Femur (tissue), 1 donor: Measurements from ENCODE around the gene LRRC3C.
A peak's percentile ranks its signal among the peaks of the same experiment; 100 is the strongest.

ENCODE experiments used
- DNase-seq: peaks from one replicate; pipeline ENCODE4 v3.0.0-alpha.2; 2017

LRRC3C gene

DNA sequence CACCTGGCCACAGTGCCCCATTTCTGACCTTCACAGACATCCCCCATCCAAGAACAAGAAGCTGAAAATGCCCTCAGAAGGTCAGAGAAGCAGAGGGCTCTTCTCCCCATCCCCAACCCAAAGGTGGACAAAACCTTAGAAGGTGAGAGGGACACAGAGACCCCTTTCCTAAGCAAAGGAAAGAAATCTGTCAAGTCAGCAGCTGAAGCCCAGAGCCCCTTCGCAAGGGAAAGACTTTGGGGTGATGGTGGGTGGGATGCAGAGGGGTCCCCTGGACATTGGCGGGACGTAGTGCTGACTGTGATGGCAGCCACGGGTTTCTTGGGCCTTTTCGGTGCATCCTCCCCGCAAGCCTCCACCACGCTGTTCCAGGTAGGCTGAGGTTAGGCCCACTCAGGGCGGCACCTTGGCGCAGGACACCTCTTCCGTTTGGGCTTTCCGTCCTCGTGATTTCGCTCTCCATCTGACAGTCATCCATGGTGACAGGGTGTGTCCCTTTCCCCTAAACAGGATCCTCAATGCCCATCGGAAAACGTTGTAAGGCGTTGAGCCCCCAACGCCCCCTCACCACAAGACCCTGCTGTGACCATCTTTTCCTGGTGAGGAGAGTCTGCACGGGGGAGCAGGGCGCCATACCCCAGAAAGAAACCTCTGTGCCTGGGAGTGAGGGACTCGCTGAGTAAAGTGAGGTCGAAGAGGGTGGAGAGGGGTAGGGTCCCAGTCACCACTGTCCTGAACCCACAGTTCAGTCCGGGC, 24.6 kb downstream of the LRRC3C start:
- DNase-seq, result no peak

DNA sequence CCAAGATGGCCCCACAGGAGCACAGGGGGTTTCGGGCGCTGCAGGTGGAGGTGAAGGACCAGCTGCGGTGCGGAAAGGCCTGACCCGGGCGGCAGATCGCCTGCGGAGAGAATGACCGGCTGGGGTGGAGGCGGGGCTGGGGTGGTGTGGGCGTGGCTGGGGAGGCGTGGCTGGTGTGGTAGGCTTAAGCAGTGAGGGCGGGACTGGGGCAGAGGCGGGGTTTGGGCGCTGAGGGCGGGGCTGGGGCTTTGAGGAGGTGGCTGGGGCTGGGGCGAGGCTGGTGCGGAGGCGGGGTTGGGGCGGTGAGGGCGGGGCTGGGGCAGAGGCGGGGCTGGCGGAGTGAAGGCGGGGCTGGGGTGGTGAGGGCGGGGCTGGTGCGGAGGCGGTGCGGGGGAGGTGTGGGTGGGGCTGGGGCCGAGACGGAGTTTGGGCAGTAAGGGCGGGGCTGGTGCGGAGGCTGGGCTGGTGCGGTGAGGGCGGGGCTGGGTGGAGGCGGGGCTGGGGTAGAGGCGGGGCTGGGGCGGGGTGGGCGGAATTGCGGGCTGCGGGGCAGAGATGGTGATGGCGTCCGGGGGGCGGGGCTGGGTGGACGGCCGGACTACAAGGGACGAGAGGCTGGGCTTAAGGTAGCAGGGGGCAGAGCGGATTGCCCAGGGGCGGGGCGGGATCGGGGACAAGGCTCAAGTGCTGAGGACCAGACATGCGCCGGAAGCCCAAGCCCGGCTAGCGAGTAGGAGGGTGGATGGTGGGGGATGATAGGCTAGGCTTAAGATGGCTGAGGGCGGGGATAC, 25.3 kb downstream of the LRRC3C start:
- peak; percentile 98 for DNase-seq

DNA sequence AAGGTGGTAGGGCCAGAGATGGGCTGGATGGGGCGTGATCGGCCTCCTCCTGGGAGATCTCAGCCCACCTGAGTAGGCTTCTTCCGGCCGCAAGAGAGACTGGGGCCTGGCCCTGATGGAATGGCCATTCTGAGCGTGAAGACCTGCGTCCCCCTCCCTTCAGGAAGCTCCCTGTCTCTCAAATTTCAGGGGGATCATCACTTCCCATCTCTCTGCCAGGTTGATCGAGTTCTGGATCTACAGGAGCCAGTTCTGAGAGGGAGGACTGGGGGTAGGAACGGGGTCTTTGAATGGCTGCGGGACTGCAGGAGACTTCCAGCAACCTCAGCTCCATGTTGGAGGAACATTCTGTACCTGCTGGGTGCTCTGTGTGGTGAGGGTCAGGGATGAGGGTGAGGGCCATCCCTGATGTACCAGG, 25.9 kb downstream of the LRRC3C start:
- no peak for DNase-seq

DNA sequence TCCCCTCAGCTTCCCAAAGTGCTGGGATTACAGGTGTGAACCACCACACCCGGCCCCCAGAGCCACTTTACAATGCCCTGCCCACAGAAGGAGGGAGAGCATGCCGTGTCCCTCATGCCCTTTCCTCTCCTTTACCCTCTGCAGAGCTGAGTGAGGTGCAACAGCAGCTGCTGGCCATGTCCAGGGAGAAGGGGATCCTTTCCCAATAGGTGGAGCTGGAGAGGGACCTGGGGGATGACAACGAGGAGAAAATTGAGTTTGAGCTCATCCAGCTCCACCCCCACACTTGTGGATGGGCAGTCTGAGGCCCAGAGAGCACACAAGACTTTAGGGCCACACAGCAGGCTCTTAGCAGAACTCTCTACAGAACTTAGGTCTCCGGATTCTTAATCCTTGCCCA, 27.3 kb downstream of the LRRC3C start:
- no peak for DNase-seq

DNA sequence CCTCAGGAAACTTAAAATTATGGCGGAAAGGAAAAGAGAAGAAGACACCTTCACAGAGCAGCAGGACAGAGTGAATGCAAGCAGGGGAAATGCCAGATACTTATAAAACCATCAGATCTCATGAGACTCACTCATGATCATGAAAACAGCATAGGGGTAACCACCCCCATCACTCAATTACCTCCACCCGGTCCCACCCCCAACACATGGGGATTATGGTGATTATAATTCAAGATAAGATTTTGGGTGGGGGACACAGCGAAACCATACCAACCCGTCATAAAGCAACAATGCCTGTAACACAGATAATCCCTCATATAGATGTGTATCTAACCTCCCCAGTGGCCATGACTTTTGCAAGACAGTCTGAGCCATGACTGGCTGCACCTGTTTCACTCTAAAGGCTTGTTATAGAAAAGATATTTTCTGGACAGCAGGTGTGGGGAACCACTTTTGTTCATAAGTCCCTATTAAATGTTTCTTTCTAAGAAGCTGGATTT, 28.2 kb downstream of the LRRC3C start:
- DNase-seq, result no peak

DNA sequence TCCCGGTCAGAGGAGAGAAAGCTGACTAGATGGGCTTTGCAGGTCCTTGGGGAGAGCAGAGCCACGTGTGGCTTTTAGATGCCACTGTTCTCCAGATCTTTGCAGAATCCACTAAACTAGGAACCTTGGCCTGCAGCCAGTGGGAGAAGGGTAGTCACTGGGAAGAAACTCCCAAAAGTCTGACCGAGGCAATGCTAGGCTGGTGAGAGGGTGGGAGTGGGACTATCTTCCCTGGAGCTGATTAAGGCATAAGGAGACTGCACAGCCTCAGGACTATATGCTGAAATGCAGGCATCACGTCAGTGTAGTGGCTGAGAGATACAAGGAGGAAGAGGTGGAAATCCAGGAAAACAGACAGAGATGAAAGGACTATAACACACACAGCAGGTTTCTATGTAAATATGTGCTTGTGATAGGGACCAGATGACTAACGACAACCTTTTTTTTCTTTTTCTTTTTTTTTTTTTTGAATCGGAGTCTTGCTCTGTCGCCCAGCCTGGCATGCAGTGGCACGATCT, 33.1 kb downstream of the LRRC3C start:
- no peak for DNase-seq

DNA sequence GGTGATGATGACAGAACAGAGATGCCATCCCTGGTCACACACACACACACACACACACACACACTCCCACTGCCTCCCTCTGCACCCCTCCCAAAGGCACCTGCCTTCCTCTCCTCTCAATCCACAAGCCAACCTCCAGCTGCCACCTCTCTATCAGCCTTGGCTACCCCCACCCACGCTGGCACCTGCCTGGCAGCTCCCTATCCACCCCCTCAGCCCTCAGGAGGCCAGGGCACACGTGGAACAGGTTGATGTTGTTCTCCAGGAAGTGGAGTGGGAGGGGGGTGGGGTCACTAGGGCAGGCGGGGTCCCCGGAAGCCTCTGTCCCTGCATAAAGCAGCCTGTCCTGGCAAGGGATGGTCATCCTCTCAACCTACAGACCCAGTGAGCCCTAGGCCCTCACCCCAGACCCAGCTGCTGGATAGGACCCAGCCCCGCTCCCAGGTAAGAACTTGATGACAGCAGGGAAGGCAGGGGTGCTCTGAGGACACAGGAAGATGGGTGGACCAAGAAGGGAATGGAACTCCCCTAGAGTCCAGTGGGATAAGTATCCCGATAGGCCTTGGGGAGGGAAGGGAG, 35.2 kb downstream of the LRRC3C start, which contains the start of gene GSDMA:
Gene GSDMA, plus strand, starts transcription at position 363 of the 579 bp plus-strand sequence. CDS start 2,684 bp downstream, outside the sequence.
- no peak for DNase-seq

DNA sequence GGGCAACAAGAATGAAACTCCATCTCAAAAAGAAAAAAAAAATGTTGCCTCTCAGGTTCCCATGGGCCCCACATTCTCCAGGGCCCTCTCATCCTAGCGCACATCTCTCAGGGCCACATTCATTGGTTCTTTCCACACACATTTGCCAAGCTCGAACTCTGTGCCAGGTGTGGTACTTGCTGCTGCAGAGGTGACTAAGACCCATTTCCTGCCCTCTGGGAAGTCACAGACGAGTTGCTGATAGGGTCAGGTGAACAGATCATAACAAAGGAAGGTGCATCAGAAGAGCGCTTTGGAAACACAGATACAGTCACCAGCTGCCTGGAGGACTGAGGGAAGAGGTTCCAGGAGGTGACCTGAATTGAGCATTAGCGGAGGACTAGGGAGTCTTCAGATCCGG, 36.3 kb downstream of the LRRC3C start:
- no peak for DNase-seq

DNA sequence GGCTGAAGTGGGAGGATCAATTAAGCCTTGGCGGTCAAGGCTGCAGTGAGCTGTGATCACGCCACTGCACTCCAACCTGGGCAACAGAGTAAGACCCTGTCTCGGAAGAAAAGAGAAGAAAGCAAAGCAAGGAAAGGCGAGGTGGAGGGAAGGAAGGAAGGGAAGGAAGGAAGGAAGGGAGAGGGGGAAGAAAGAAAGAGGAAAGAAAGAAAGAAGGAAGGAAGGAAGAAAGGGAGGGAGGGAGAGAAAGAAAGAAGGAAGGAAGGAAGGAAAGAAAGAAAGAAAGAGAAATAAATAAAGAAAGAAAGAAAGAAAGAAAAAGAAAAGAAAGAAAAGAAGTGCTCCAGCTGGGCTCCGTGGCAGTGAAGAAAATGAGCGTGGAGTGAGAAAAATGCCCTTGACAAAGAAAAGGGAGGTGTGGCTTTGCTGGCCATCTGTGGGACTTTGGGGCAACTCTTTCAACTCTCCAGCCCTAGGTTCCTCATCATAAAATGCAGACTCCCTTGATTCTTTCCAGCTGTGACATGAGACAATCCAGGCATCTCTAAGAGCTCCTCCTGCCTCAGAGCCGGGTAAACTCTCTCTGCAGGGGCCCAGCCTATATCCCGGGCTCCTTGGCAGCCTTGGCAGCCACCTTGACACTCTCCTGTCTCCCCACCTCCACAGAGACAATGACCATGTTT, 37.6 kb downstream of the LRRC3C start:
- DNase-seq, result no peak

DNA sequence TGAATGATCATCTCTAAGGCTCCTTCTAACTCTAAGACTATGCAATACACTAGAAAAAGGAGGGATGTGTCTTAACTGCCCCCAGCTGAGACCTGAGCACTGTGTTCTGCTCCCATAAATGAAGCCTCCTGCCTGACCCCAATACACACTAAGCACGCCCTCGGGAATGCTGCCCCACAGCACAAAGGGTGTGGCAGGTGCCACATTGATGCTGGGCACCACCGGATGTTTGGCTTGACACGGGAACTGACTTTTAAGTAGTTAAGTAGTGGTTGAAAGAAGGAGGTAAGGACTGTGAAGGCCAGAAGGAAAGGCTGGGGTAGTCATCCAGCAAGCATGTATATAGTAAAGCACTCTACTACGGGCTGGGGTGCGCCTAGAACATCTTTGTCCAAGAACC, 39.2 kb downstream of the LRRC3C start:
- no peak for DNase-seq

DNA sequence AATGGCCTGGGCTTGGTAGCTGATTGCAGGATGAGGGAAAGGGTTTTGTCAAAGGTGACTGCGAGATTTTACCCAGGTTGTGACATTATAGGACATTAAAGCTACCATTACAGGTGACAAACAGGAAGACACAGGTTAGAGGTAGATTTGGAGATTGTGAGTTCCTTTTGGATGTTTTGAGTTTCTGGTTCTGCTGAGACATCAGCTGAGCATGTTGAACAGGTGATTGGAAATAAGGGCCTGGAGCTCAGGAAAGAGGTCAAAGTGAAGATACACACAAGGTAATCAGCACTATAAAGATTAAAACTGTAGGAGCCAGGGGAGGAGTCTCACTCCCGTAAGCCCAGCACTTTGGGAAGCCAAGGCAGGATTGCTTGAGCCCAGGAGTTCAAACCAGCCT, 41.2 kb downstream of the LRRC3C start:
- DNase-seq, result no peak

DNA sequence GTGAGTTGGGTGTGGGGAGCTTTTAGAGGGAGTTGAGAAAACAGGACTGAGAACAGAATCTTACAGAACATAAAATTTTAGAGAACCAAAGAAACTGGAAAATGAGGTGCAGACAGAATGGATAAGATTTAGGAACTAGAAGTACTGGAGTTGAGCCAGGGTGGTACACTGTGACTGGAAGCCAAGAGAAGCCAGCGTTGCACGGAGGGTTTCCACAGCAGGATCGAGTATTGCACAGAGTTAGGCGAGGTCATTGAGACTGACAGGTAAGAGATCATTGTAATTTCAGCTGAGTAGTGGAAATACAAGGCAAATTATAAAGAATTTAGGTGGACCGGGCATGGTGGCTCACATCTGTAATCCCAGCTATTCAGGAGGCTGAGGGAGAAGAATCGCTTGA, 41.8 kb downstream of the LRRC3C start:
- DNase-seq, result no peak

DNA sequence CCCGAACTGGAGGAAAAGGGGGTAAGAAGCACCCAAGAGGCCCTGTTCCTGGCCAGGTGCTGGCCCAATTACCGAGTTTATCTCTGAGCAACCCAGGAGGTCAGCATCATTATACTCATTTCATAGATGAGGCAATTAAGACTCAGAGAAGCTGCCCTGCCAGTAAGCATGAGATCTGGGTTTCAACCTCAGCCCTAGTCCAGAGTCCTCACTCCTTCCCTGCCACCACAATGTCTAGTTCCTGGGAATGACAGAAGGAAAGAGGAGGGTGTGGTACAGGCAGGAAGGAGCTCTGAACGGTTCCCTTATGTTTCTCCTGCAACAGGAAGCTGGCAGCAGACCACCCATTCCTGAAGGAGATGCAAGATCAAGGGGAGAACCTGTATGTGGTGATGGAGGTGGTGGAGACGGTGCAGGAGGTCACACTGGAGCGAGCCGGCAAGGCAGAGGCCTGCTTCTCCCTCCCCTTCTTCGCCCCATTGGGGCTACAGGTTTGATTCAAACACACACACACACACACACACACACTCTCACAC, 42.7 kb downstream of the LRRC3C start:
- no peak for DNase-seq

DNA sequence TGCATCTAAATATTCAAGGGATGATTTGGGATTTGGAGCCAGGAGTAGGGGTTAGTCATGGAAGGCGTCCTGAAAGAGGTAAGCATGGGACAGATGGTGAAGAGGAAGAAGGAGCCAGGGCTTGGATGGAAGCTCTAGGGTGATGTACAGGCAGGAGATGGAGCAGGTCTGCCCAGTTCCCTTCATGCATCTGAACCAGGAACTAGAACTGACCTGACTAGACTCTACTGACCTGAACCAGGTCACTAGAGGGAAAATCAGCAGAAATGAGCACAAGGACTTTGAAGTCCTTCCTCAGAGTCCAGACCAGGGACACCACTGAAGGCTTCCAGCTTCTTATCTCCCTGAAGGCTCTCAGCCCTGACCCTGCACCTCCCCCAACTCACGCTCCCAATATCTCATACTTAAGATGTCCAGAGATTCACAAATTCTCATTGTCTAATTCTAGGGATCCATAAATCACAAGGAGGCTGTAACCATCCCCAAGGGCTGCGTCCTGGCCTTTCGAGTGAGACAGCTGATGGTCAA, 43.6 kb downstream of the LRRC3C start:
- no peak for DNase-seq

DNA sequence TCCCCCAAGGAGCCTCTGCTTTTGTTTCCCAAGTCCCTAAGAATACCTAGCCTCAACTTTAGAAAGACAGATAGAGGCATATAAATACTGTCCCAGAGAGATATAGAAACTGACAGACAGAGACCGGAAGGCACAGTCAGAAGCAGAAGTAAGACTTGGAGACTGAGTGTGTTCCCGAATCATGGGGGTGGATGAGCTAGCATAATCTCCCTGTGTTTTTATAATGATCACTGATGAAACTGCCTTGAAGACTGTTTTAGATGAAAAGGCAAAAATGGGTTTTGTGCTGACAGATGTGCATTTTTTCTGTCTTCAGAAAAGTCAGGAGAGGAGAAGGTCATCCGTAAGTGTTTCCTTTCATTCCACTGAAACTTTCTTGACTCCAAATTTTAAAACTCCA, 44.7 kb downstream of the LRRC3C start:
- DNase-seq, result no peak

DNA sequence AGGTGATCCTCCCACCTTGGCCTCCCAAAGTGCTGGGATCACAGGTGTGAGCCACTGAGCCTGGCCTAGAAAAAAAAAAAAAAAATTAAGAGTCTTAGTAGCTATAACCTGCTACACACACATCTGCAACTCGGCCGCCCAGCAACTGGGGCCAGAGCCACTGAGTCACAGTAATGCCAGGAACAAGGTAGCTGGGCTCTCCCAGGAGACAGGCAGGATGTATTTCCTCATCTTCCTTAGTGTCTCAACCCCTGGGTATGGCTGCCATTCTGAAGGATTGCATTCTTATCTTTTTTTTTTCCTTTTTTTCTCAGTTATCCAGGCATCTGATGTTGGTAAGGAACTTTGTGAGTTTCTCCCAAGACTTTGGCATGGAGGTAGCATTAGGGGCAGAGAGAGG, 46.0 kb downstream of the LRRC3C start:
- no peak for DNase-seq

DNA sequence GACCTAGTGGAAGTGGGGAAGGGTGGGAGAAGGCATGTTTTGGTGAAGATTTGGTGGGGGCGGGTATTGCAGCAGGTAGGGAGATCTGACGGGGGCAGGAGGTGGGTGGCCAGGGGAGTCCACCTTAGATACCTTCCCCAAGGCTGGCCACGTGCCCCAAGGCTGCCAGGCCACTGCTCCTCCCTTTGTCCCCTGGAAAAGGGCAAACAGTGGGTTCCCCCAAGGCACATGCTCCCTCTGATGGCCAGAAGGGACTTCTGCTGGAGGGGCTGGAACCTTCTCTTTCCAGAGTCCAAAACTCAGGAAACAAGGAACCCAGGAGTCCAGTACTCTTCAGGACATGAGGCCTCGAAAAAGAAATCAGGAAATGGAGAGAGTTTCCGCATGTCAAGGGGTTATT, 46.9 kb downstream of the LRRC3C start:
- DNase-seq, result no peak

DNA sequence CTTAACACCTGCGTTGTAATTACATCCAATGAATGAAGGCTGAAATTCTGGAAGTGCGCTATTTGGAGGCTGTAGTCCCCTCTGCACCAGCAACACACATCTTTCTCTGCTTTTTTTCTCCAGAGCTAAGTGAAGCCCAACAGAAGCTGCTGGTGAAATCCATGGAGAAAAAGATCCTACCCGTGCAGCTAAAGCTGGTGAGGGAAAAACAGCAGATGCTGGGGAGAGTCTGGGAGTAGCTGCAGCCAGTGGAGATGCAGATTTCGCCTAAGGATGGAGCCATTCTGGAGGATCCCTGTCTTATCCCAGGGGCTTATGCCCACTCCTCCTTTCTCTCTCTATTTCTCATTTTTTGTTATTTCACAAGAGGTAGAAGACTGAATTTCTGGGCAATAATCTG, 48.3 kb downstream of the LRRC3C start:
- DNase-seq, result no peak

DNA sequence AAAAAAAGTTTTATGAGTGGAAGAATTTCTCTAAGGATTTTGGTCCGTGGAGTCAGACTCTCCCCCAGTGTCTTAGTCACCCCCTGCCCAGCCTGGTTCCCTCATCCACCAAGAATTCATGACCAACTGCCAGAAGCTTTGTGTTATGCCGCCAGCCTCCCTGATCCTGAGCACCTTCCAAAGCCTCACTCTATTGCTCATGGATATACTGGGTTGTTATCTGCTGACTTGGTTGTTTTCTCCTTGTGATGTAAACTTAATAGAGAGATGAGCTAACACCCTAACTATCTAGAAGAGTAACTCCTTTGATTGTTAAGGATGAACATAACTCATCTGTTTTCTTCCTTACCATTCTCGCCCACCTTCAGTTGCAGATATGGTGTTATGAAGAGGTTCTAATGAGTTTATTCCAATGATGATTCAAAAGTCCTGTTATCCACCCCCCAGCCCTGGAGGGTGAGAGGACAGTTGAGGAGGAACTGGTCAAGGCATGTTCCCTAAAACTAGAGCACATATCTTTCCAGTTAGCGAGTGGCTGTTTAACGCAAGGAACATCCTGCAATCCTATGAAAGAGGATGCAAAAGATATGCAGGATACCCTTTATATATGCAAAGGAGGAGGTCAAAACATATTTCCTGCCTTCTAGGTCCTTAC, 51.6 kb downstream of the LRRC3C start:
- no peak for DNase-seq

DNA sequence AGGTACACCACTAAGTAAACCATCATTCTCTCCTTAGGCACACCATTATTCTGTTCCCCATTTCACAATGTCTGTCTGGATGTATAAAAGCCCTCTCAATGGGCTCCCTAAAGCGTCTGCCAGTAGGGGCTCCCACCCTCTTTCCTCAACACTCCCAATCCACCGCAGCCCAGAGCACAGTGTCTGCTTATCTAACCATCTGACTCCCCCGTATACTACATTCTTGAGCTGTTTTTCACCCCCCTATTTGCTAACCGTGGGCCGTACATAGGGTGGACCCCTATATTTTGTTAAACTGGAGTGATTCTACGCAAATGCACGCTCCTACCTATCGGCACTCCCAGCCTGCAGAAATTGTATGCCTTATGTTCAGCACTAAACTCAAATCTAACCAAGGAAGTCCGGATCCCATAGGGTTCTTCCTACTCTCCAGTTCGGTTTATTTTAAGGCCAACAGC, 52.4 kb downstream of the LRRC3C start:
- DNase-seq, result no peak

DNA sequence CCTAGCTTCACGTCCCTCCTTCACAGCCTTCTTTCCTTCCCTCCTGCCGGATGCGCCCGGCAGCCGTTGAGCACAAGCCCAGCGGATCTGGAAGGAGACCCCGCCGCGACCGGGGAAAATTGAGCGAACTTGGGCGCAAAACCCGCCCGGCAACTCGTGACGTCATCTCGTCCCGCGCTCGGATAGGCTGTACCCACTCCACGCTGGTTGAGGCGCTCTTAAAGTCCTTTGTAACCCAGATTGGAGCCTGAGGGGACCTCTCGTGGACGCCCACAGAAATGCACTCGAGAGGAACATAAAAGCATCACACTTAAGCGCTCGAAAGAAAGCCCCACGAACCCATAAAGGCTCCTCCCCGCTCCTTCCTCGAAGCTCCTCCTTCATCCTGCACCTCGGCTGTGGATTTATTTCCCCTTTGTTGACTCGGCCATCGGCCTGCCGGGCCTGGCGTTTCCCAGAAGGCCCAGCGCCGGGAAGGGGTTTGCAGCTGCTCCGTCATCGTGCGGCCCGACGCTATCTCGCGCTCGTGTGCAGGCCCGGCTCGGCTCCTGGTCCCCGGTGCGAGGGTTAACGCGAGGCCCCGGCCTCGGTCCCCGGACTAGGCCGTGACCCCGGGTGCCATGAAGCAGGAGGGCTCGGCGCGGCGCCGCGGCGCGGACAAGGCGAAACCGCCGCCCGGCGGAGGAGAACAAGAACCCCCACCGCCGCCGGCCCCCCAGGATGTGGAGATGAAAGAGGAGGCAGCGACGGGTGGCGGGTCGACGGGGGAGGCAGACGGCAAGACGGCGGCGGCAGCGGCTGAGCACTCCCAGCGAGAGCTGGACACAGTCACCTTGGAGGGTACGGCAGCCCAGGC, 53.0 kb downstream of the LRRC3C start, which contains the start of gene PSMD3:
Gene PSMD3, plus strand, starts transcription at position 457 of the 856 bp plus-strand sequence. Its CDS starts 164 bp downstream, at position 621.
- peak; percentile 100 for DNase-seq
